Jurkat, Clone E6-1 (cell line): ENCODE data around the gene EIF1.
A peak's percentile ranks its signal among the peaks of the same experiment; 100 is the strongest.

Experiments
- DNase-seq: peaks from one replicate; pipeline ENCODE4 v3.0.0-alpha.2; 2011; ENCODE audit warnings: low read depth, low spot score
- H3K4me3 ChIP-seq: 2 replicates; pipeline ENCODE4 v1.5.1; 2011; ENCODE audit warnings: mild to moderate bottlenecking, low read length, control low read depth, moderate library complexity

The EIF1 gene

GRCh38 chr17:41654678-41655607 lies 33.7 kb upstream of the EIF1 start:
- DNase-seq, result no peak

GRCh38 chr17:41655611-41656111 lies 33.0 kb upstream of the EIF1 start:
- no peak overlapping the region for H3K4me3 ChIP-seq
- no peak for DNase-seq

More at GRCh38 chr17:41654678-41655607, 33.7 kb upstream of the EIF1 start:
- H3K4me3 ChIP-seq, result no peak overlapping the region

- H3K4me3 ChIP-seq, result no peak overlapping the region
- no peak for DNase-seq
These were observed 32.2 kb upstream of the EIF1 start for GRCh38 chr17:41656249-41657023.

GRCh38 chr17:41657176-41657754 lies 31.4 kb upstream of the EIF1 start:
- no peak for DNase-seq

DNA sequence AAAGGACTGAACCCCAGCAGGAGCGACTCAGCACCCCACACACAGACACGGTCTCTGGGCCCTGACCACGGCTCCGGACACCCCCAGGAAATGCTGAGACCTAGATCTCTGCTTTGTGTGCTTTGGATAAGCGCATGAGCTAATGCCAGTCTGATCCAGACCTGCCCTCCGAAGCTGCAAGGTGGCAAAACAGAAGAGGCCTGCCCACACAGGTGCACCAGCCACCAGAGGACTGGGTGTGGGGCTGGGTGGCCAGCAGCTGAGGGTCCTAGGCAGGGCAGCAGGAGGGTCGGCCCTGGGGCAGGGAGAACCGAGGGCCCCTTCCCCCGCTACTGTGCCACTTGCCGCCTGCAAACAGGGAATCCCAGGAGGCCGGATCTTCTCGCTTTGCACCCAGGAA lies 30.7 kb upstream of the EIF1 start:
- DNase-seq, result no peak
- no peak overlapping the region for H3K4me3 ChIP-seq

More at GRCh38 chr17:41657176-41657754, 31.4 kb upstream of the EIF1 start:
- H3K4me3 ChIP-seq, result no peak overlapping the region

GRCh38 chr17:41658846-41659245 lies 29.8 kb upstream of the EIF1 start:
- no peak for DNase-seq
- H3K4me3 ChIP-seq, result no peak overlapping the region

DNA sequence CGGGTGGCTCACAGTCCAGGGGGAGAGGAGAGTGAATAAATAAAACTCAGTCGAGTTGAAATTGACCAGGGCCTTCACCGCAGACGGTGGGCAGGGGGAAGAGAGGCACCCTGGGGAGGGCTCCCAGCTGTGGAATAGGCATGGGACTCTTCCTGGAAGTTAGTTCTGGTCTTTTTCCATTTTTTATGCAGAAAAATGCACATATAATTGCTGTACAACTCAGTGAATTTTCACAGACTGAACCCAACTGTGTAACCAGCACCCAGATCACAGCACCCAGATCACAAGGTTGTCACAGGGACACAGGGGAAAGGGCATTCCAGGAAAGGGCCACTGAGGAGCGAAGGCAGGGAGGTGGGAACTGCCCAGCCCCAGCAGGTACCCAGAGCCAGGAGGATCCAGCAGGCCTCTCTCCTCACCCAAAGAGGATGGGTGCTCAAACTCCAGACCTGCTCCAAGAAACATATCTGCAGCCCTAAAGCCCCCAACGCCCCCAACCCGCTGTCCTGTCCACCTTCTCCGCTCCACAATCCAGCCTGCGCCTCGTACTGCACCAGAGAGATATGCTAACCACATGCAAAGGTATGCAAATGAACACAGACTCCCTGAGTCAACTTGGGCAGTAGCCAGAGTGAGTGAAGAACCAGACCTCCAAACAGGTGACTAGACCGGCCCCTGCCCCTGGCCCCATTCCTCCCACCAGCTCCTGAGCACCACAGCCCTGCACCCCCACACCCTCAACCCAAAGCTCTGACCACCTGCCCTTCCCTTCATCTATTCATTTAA lies 29.1 kb upstream of the EIF1 start:
- DNase-seq, result no peak
- no peak overlapping the region for H3K4me3 ChIP-seq

DNA sequence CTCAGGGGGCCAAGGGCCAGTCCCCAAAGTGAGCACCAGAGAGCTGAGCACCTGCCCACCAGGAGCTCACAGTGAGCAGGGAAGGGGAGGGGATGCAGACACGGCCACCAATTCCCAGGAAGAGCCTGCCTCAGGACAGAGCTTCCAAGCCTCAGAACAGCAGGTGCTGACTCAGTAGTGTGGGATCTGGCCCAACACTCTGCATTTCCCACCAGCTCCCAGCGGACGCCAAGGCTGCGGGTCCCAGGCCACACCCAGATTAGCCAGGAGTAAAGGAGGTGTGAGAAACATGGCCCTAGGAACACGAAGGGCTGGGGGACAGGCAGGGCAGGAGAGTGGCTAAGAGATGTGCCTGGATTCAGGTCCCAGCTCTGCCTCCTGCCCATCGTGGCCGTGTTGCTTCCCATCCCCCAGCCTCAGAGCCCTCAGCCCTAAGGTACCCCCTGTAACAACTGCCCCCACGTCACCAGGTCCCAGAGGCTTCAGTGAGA lies 28.4 kb upstream of the EIF1 start:
- no peak overlapping the region for H3K4me3 ChIP-seq
- no peak for DNase-seq

- DNase-seq, result no peak
- H3K4me3 ChIP-seq, result no peak overlapping the region
These were observed 25.1 kb upstream of the EIF1 start for GRCh38 chr17:41663451-41664171.

GRCh38 chr17:41664172-41664457 lies 24.6 kb upstream of the EIF1 start:
- DNase-seq, result no peak
- H3K4me3 ChIP-seq, result no peak overlapping the region

DNA sequence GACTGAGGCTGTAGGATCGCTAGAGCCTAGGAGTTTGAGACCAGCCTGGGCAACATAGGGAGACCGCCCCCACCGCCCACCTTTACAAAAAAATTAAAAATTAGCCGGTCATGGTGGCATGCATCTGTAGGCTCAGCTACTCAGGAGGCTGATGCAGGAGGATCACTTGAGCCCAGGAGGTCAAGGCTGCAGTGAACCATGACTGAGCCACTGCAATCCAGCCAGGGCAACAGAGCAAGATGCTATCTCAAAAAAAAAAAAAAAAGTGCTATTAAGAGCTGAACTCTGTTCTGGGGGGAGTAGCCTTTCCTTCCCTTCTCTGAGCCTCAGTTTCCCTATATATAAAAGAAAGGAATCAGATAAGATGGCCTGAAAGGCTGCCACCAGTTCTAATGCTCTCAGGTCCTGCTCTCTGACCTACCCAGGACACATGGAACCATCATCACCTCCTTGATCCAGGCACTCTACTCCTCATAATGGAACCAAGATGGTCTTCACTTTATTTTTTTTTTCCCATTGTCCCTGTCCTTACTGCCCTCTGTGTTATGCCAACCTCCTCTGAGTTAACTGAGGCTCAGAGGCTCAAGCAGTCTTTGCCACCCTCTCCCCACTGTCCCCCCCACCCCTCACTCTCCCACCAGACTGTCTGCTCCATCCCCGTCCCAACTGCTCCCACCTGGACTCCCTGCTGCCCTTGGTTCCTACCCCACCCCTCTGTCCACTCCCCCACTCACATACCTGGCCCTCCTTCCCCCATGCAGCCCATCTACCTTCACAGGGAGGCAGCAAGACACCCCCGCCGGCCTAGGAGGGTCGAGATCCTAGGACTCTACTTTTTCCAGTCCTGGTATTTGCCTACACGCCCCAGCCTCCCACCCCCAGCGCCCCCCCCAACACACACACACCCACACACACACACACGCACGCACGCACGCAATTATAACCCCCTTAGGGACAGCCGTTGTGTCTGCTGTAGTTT lies 23.8 kb upstream of the EIF1 start:
- DNase-seq, result no peak

DNA sequence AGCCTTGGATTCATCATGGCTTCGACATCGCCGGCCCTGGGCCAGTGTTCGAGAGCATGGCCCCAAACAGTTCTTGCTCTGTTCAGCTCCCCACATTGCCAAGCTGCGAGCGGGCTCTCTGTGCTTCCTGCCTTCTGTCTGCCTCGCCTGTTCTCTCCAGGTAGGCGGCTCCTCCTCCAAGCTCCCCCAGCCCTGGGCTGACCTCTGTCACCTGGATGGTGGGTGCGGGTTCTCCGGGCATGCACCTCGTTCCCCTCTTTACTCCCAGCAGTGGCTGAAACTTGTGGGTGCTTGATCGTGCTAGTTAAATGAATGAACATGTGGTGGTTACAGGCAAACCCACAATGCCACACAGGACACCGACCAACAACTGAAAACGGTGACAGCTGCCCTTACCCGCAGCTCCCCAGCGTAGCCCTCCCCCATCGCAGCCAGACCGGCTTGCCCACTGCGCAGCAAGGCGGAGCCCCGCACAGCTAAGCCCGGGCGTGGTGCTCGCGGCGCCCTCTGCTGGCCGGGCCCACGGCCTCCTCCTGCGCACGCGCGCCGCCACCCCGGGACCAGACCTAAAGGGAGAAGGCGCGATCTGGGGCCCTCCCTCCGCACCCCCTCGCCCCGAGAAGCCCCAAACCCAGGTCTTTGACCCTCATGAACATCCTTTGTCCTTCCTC lies 23.0 kb upstream of the EIF1 start:
- peak; percentile 76 for DNase-seq
- peak overlapping the region; percentile 60 for H3K4me3 ChIP-seq

More for the DNA sequence above, 23.8 kb upstream of the EIF1 start:
- H3K4me3 ChIP-seq, result peak overlapping the region; percentile 60

DNA sequence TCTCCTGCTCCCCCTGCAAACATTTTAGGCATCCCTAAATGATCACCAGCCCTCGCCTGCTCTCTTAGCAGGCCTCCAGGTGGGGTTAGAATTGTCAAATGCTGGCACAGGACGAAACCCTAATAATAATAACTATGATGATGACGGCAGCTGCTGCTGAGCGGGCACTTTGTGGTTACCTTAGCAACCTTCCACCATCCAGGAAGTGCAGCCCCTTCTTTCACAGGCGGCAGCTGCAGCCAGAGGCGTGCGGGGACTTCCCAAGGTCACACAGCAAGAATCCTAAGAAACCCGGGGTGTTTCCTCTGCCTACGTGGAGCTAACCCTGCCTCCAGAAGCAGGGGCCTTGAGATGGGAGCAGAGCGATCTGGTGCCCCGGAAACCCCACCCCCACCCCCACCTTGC lies 22.4 kb upstream of the EIF1 start:
- H3K4me3 ChIP-seq, result peak overlapping the region; percentile 60
- no peak for DNase-seq

DNA sequence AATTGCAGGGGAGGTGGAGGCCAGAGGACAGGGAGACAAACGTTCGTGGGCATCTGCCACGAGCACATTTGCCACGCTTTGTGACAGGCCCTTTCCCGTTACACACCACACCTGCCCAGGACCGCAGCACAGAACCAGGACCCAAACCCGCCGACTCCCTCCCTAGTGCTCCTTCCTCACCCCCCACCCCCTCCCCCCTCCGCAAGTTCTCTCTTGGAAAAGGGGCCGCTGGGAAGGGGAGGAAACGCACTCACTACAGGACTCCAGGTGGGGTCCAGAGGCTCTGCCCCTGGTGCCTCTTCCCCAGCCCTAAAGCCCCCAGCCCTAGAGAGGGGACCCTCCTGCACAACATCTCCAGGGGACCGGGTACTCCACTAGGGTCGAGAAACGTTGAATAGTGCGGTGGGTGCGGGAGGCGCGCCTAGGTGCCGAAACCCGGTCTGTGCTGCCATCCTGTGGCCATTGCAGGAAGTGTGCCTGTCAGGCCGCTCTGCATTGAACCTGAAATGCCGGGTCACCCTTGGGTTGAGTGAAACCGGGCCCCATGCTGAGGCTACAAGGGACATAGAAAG lies 21.9 kb upstream of the EIF1 start:
- peak; percentile 66 for DNase-seq
- H3K4me3 ChIP-seq, result peak overlapping the region; percentile 60

DNA sequence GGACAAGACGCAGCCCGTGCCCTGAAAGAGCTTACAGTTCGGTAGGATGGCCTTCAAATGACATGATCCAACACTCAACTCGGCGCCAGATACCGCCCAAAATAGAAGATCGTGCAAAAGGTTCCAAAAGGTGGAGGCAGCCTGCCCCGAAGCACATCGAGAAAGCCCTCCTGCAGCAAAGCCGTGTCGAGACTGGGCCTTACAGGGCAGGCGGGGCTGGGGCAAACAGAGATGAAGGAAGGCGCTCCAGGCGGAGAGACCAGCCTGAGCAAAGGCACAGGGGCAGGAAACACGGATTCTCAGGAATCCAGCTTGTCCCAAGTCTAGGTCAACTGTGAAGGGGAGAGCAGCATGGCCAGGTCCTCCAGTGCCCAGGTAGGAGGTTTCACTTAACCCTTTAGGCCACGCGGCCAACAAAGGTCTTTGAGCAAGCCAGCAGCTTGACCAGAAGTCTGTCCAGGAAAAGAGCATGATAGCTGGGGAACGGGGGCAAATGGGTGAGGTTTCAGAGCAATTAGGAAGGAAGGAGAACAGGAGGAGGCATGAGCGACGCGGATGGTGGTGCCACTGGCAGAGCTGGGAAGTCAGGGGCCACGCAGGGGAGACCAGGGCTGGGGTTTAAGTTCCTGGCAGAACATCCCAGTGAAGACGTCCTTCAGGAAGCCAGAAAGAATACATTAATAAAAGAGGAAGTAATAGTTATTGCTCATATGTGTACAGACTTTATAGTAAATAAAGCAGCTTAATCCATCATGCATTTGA lies 21.2 kb upstream of the EIF1 start:
- no peak overlapping the region for H3K4me3 ChIP-seq
- no peak for DNase-seq

GRCh38 chr17:41672153-41672552 lies 16.5 kb upstream of the EIF1 start:
- no peak for DNase-seq

More at GRCh38 chr17:41672153-41672552, 16.5 kb upstream of the EIF1 start:
- no peak overlapping the region for H3K4me3 ChIP-seq
